ENCODE results near the gene UPF3B. TPM values are rescaled to one million over a fixed set of nuclear protein-coding genes. Genes with fewer than 3 reads are reported as not detected.
A peak's percentile ranks its signal among the peaks of the same experiment; 100 is the strongest.

UPF3B gene
- total and polyA plus RNA-seq, 9 of the 15 experiments (the other 6 are each of a cell fraction or from before 2014, with no cell fraction given), result 17.6 to 57.0 (median 32.3) TPM

GRCh38 chrX:119791437-119792231 lies 61.1 kb downstream of the UPF3B start, which contains the start of gene RPL39 (continued):
- TF ChIP-seq ZBTB11 (CRISPR knock-in tag; IDR thresholded peaks at IDR 0.05) (peak in 1 of 3 experiments; percentile 67; a peak in 1 of 6 replicates), CREB1 (IDR thresholded peaks at IDR 0.05) (peak; percentile 71), CREB1 (CRISPR knock-in tag; IDR thresholded peaks at IDR 0.05) (peak; percentile 46; the same call in 1 of the 2 replicates), DACH1 (IDR thresholded peaks at IDR 0.05; ENCODE audit: partially characterized antibody) (no peak), ZNF639 (CRISPR knock-in tag; conservative IDR thresholded peaks at IDR 0.05 in 1 of 2, IDR thresholded peaks at IDR 0.05 in 1 of 2) (peak in 1 of 2 experiments; percentile 65; a peak in 1 of 4 replicates), ZBED1 (IDR thresholded peaks at IDR 0.05) (no peak), CC2D1A (IDR thresholded peaks at IDR 0.05) (no peak), SP2 (IDR thresholded peaks at IDR 0.05; ENCODE audit: extremely low read depth, low read depth, low read length, poor library complexity, severe bottlenecking) (no peak), E2F1 (CRISPR knock-in tag; IDR thresholded peaks at IDR 0.05) (0 out of 2 replicates have a peak, but pooled peaks have one; percentile 59), SIN3B (IDR thresholded peaks at IDR 0.05; ENCODE audit: low read depth) (0 out of 2 replicates have a peak, but pooled peaks have one; percentile 17), RFX1 (IDR thresholded peaks at IDR 0.05) (no peak)
- TF ChIP-seq, protein P1, sequence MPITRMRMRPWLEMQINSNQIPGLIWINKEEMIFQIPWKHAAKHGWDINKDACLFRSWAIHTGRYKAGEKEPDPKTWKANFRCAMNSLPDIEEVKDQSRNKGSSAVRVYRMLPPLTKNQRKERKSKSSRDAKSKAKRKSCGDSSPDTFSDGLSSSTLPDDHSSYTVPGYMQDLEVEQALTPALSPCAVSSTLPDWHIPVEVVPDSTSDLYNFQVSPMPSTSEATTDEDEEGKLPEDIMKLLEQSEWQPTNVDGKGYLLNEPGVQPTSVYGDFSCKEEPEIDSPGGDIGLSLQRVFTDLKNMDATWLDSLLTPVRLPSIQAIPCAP (CRISPR knock-in tag; IDR thresholded peaks at IDR 0.05; ENCODE audit: borderline replicate concordance), result no peak
- TF ChIP-seq, protein P2, sequence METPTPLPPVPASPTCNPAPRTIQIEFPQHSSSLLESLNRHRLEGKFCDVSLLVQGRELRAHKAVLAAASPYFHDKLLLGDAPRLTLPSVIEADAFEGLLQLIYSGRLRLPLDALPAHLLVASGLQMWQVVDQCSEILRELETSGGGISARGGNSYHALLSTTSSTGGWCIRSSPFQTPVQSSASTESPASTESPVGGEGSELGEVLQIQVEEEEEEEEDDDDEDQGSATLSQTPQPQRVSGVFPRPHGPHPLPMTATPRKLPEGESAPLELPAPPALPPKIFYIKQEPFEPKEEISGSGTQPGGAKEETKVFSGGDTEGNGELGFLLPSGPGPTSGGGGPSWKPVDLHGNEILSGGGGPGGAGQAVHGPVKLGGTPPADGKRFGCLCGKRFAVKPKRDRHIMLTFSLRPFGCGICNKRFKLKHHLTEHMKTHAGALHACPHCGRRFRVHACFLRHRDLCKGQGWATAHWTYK (CRISPR knock-in tag; IDR thresholded peaks at IDR 0.05), result peak; percentile 93; the same call in 1 of the 2 replicates
